LNCAP (cell line): ENCODE data around the gene SDS.

ENCODE experiments used
- TF ChIP-seq, protein P1 (sequence below): fragments of 450-650 bp; IDR thresholded peaks from 2 replicates; pipeline ENCODE4 v1.5.1; 2017; ENCODE audit warnings: mild to moderate bottlenecking

SDS gene

DNA sequence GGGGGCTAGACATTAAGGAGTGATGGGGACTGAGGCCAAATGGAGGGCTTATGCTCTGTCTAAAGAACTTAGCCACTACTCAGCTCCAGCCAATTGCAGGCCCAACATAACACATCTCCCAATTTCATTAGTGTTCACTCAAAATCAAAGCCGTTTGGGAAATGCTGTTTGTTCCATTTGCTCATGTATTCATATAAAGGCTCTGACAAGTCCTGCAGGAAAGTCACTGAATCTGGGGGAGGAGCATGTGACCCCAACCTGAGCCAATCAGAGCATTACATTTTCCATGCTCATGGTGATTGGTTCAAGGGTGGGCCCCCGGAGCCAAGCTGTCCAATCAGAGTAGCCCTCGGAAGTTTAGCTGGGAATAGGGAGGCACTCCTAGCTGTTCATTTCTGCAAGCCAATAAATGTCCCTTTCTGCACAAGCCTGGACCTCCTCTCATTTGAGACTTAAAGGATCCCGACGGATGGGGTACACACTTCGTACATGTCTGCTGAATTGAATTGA, 39.4 kb upstream of the SDS start:
- TF ChIP-seq, protein P1, sequence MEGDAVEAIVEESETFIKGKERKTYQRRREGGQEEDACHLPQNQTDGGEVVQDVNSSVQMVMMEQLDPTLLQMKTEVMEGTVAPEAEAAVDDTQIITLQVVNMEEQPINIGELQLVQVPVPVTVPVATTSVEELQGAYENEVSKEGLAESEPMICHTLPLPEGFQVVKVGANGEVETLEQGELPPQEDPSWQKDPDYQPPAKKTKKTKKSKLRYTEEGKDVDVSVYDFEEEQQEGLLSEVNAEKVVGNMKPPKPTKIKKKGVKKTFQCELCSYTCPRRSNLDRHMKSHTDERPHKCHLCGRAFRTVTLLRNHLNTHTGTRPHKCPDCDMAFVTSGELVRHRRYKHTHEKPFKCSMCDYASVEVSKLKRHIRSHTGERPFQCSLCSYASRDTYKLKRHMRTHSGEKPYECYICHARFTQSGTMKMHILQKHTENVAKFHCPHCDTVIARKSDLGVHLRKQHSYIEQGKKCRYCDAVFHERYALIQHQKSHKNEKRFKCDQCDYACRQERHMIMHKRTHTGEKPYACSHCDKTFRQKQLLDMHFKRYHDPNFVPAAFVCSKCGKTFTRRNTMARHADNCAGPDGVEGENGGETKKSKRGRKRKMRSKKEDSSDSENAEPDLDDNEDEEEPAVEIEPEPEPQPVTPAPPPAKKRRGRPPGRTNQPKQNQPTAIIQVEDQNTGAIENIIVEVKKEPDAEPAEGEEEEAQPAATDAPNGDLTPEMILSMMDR = no peak

DNA sequence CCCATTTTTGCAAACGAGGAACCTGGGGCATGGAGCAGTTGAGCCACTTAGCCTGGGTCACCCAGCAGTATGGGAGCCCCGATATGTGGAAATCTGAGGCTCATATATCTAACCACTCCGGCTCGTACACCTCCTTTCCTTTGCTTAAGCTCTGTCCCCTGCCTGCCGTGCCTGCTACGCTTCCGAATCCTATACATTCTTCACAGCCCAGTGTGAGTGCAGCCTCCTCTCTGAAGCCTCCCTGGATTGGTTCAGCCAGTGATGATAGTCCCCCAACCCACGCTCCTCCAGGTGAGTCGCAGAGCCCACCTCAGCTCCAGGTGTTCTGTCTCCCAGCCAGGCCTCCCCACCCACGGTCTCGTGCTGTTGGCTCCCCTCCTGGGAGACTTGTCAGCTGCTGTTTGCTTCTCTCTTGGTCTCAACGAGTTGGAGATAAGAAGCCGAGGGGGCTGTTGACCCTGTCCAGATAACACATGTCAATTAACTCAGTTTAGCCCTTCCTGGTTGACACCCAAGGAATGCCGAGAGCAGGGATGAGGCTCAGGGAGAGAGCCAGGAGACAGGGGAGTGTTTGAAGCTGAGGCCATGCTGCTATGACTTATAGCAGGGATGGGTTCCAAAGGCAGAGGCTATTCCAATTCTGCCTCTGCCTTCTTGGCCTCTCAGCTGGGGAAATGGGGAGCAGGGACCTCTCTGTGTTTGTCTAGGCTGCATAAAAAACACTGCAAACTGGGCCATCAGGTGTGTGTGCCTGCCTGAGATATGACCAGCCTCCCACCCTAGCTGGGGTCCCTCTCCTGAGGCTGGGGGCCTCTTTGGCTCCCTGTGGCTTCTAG, 37.5 kb upstream of the SDS start:
- TF ChIP-seq, protein P1 = no peak

DNA sequence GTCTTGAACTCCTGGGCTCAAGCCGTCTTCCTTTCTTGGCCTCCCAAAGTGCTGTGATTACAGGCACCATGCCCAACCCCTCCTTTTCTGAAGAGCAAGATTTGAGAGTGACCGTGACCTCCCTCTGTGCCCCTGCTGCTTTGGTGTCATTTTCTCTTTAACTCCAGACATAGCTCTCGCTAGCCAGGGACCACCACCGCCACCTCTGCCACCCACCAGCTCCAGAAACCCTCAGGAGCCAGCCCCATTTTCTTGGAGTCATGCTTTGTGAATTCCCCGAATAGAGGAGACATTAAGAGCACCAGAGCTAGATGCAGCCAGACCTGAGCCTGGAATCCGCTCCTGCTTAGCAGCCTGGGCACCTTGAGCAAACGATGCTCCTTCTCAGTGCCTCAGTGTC, 36.6 kb upstream of the SDS start:
- TF ChIP-seq, protein P1 = no peak

DNA sequence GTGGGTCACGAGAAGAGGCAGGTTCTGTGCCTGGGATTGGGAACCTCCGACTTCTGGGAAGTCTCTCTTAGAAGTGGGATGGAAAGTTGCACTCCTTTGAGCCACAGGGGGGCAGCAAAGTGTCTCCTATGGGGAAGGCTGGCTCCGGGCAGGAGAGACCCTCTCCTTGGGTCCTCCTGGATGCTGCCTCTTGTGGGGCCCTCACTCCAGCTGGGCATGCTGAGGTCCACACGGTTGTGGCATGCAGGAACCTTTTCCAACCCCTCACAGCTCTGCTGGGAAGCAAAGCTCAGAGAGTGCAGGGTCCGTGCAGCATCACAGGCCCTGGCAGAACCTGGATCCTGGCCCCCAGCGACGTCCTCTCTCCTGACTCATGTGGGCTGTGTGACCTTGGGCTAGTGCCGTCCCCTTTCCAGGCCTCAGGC, 35.9 kb upstream of the SDS start:
- TF ChIP-seq, protein P1 = peak; percentile 73

DNA sequence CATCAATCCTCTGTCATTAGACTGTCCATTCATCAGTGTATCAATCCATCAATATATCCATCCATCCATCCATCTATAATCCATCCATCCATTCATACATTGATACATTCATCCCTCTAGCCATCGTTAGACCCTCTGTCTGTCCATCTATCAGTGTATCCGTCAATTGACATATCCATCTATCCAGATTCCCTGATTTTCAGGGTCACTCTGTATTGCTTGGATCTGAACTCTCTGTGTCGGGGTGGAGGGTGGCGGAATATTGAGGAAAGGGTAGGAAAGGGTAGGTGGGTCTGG, 35.6 kb upstream of the SDS start:
- TF ChIP-seq, protein P1 = no peak

DNA sequence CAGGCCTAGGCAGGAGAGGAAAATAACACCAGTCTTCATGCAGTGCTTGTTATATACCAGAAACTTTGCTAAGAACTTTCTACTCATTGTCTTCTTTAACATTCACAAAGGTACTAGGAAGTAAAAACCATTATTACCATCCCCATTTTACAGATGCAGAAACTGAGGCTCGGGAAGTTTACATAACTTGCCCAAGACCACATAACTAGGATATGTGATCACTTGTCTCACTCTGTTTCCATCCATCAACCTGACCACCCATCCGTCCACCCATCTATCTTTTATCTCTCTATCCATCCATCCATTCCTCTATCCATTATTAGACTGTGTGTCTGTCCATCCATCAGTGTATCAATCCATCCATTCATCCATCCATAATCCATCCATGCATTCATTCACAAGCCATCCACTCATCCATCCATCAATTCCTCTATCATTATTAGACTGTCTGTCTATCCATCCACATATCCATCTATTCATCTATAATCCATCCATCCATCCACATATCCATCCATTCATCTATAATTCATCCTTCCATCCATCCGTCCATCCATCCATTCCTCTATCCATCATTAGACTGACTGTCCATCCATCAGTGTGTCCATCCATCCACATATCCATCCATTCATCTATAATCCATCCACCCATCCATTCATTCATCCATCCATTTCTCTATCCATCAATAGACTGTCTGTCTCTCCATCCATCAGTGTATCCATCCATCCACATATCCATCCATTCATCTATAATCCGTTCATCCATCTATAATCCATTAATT, 35.0 kb upstream of the SDS start:
- TF ChIP-seq, protein P1 = no peak

DNA sequence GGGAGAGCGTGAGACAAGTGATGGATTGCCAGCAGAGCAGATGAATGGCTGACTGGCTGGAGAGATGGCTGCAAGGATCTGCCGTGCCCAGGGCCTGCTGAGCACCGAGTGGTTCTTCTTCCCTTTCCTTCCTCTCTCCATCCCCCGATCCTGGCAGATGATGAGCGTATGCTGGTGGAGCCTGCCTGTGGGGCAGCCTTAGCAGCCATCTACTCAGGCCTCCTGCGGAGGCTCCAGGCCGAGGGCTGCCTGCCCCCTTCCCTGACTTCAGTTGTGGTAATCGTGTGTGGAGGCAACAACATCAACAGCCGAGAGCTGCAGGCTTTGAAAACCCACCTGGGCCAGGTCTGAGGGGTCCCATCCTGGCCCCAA, 34.0 kb upstream of the SDS start:
- TF ChIP-seq, protein P1 = no peak
